ENCODE data around the gene FBXO30. TPM values are rescaled to one million over a fixed set of nuclear protein-coding genes. Genes with fewer than 3 reads are reported as not detected.

Gene FBXO30
- total and polyA plus RNA-seq, 12 donors = 3.6 to 18.4 (median 13.2) TPM

GRCh38 chr6:145819994-145820393 lies 5.4 kb upstream of the FBXO30 start:
- H3K27me3 ChIP-seq = no peaks in the 10 kb centered on the region
- no peaks in the 10 kb centered on the region for H3K36me3 ChIP-seq
- intact Hi-C loops (cut with DNase I) = loop anchor here in 3 of 10 donors (10.0 kb wide), 3 partner anchors 85 to 1385 kb away; partner anchors contain the start of genes SHPRH (in 2 of the 3), EPM2A (in 1 of the 3) and STXBP5 (in 1 of the 3)
- no peak for ATAC-seq
- no peaks in the 10 kb centered on the region for H3K9me3 ChIP-seq
- no peak overlapping the region for H3K27ac ChIP-seq
- H3K4me1 ChIP-seq = peaks cover 0 to 40% (median 24%) of the 10 kb centered on the region in 9 donors
- DNase-seq = no peak
- H3K4me3 ChIP-seq = no peak overlapping the region
- TF ChIP-seq, protein P1, sequence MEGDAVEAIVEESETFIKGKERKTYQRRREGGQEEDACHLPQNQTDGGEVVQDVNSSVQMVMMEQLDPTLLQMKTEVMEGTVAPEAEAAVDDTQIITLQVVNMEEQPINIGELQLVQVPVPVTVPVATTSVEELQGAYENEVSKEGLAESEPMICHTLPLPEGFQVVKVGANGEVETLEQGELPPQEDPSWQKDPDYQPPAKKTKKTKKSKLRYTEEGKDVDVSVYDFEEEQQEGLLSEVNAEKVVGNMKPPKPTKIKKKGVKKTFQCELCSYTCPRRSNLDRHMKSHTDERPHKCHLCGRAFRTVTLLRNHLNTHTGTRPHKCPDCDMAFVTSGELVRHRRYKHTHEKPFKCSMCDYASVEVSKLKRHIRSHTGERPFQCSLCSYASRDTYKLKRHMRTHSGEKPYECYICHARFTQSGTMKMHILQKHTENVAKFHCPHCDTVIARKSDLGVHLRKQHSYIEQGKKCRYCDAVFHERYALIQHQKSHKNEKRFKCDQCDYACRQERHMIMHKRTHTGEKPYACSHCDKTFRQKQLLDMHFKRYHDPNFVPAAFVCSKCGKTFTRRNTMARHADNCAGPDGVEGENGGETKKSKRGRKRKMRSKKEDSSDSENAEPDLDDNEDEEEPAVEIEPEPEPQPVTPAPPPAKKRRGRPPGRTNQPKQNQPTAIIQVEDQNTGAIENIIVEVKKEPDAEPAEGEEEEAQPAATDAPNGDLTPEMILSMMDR (IDR thresholded peaks at IDR 0.05) = no peak
- 95 to 98% methylated on average over 1 of the region's 1 CpG for WGBS, 2 donors

- H3K36me3 ChIP-seq = no peaks in the 10 kb centered on the region
- peak in 1 of 8 donors; percentile 20 for ATAC-seq
- peak overlapping the region in 7 of 10 donors; percentile 3 to 74 (median 58) for H3K27ac ChIP-seq
- 51 to 52% methylated on average over 2 of the region's 2 CpGs for WGBS, 2 donors
- no peak overlapping the region for H3K4me3 ChIP-seq
- TF ChIP-seq, protein P1 (IDR thresholded peaks at IDR 0.05) = no peak
- intact Hi-C loops (cut with DNase I) = loop anchor here in 3 of 10 donors (10.0 kb wide), 3 partner anchors 84 to 1386 kb away; partner anchors contain the start of genes SHPRH (in 2 of the 3), EPM2A (in 1 of the 3) and STXBP5 (in 1 of the 3)
- no peaks in the 10 kb centered on the region for H3K27me3 ChIP-seq
- peaks cover 0 to 40% (median 24%) of the 10 kb centered on the region in 9 donors for H3K4me1 ChIP-seq
- no peaks in the 10 kb centered on the region for H3K9me3 ChIP-seq
- DNase-seq = no peak
Measured at GRCh38 chr6:145818796-145819195, 4.2 kb upstream of the FBXO30 start.

- no peak for ATAC-seq
- Histone ChIP-seq H3K36me3 (no peaks in the 10 kb centered on the region), H3K4me1 (peaks cover 0 to 62% (median 42%) of the 10 kb centered on the region in 9 donors), H3K4me3 (peak overlapping the region in 3 of 10 donors; percentile 66 to 79 (median 79)), H3K9me3 (no peaks in the 10 kb centered on the region), H3K27me3 (no peaks in the 10 kb centered on the region), H3K27ac (peak overlapping the region in 3 of 10 donors; percentile 94 to 95 (median 95))
- intact Hi-C loops (cut with DNase I) = loop anchor here in 3 of 10 donors (10.0 kb wide), 3 partner anchors 82 to 1388 kb away; partner anchors contain the start of genes SHPRH (in 2 of the 3), EPM2A (in 1 of the 3) and STXBP5 (in 1 of the 3)
- DNase-seq = no peak
- TF ChIP-seq, protein P1 (IDR thresholded peaks at IDR 0.05) = no peak
- WGBS, 2 donors = 94 to 96% methylated on average over 8 of the region's 8 CpGs
Measured at GRCh38 chr6:145816392-145816791, 1.8 kb upstream of the FBXO30 start.

DNA sequence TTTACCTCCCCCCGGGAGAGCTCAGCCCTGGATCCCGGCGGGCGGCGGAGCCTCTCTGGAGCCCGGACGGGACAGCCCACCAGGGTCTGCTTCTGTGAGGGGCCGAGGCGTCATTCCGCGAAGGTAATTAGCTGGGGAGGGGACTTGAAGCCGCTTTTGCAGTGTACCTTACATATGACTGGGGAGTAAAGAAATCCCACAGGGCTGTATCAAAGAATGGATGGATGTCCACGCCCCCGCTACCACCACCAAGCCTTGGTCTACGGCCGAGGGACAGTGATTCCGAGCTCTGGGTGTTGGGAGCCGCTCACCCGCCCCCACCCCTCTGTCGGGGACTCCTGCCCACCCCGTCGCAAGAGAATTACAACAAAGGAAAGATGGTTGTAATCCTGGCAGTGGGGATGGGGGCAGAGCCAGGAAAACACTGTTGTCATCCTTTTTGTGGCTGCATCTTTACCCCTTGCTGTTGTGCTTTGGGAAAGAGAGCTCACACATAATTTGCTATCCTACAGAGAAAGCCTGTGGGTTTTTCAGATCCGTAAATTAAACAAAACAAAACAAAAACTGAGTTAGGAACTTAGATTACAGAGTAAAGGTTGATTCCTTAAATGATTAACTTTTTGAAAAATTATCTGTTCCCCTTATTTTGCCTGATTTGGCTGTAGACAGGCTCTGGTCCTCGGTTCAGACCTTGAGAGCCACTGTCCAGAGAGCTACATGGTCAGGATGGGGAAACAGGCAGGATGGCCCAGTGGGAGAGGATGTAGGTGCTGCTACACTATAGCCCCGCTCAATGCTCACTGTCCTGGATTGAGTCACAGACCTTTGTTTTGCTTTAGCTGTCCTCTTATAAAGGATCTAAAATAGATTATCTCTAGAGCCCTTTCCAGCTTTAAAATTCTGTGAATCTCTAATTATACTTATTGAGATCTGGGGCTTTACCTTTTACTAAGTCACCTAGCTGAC lies 997 bp upstream of the FBXO30 start:
- WGBS, 2 donors = 6 to 7% methylated on average over 25 of the region's 25 CpGs
- DNase-seq (peak in 1 of 2 donors; percentile 28), ATAC-seq (peak; percentile 1 to 52 (median 26))
- Histone ChIP-seq H3K9me3 (no peaks in the 10 kb centered on the region), H3K36me3 (no peaks in the 10 kb centered on the region), H3K27ac (peak overlapping the region; percentile 92 to 98 (median 95)), H3K4me3 (peak overlapping the region; percentile 63 to 87 (median 79)), H3K4me1 (peaks cover 0 to 70% (median 48%) of the 10 kb centered on the region in 9 donors), H3K27me3 (no peaks in the 10 kb centered on the region)
- TF ChIP-seq, protein P1 (IDR thresholded peaks at IDR 0.05) = no peak
- intact Hi-C loops (cut with DNase I) = loop anchor here in 5 of 10 donors (2.0 to 10.0 kb wide), 4 partner anchors 81 to 1389 kb away; partner anchors contain the start of genes EPM2A (in 5 of the 5), SHPRH (in 2 of the 5) and STXBP5 (in 1 of the 5)

All from heart right ventricle (tissue), 16 donors.